DMS79 treated with DMSO at 0.1 percent for 48 hours (cell line): ENCODE results near the gene MTUS2.
A peak's percentile ranks its signal among the peaks of the same experiment; 100 is the strongest.

Experiments
- DNase-seq: peaks from one replicate; lab custom pipeline; 2025; lab: John Stamatoyannopoulos, UW

The MTUS2 gene

GRCh38 chr13:29402166-29402636 is 582.1 kb downstream of the MTUS2 start:
- DNase-seq = no peak

- DNase-seq = no peak
Observed at GRCh38 chr13:29405401-29405800, 585.3 kb downstream of the MTUS2 start.

- DNase-seq = no peak
Observed at GRCh38 chr13:29411481-29411880, 591.3 kb downstream of the MTUS2 start.

- DNase-seq = no peak
Observed at GRCh38 chr13:29418026-29418425, 597.9 kb downstream of the MTUS2 start.

GRCh38 chr13:29421118-29421517 is 601.0 kb downstream of the MTUS2 start:
- DNase-seq = no peak

GRCh38 chr13:29422015-29422414 is 601.9 kb downstream of the MTUS2 start:
- DNase-seq = no peak

GRCh38 chr13:29423050-29423449 is 602.9 kb downstream of the MTUS2 start:
- no peak for DNase-seq

- DNase-seq = no peak
Observed at GRCh38 chr13:29427937-29428309, 607.8 kb downstream of the MTUS2 start.

GRCh38 chr13:29428310-29429181 is 608.4 kb downstream of the MTUS2 start:
- DNase-seq = peak; percentile 17

GRCh38 chr13:29429286-29429900 is 609.3 kb downstream of the MTUS2 start:
- DNase-seq = no peak

GRCh38 chr13:29434217-29434945 is 614.2 kb downstream of the MTUS2 start:
- DNase-seq = no peak

- DNase-seq = peak; percentile 27
Observed at GRCh38 chr13:29435125-29435911, 615.2 kb downstream of the MTUS2 start.

GRCh38 chr13:29436291-29436690 is 616.2 kb downstream of the MTUS2 start:
- no peak for DNase-seq

GRCh38 chr13:29436721-29437280 is 616.7 kb downstream of the MTUS2 start:
- DNase-seq = no peak

GRCh38 chr13:29438769-29439168 is 618.6 kb downstream of the MTUS2 start:
- DNase-seq = no peak

GRCh38 chr13:29439601-29440388 is 619.7 kb downstream of the MTUS2 start:
- no peak for DNase-seq

GRCh38 chr13:29441306-29441705 is 621.2 kb downstream of the MTUS2 start:
- DNase-seq = no peak

- no peak for DNase-seq
Observed at GRCh38 chr13:29446016-29446415, 625.9 kb downstream of the MTUS2 start.

GRCh38 chr13:29448174-29448573 is 628.0 kb downstream of the MTUS2 start:
- DNase-seq = no peak

- no peak for DNase-seq
Observed at GRCh38 chr13:29449726-29450125, 629.6 kb downstream of the MTUS2 start.

GRCh38 chr13:29451976-29452375 is 631.8 kb downstream of the MTUS2 start:
- no peak for DNase-seq
